Measurements from ENCODE around the gene PPP3R1. TPM values are rescaled to one million over a fixed set of nuclear protein-coding genes. Genes with fewer than 3 reads are reported as not detected.

The PPP3R1 gene
- total and polyA plus RNA-seq, 10 of the 15 experiments (the other 5 are each of a cell fraction or from before 2014, with no cell fraction given): 1.5 to 61.0 (median 15.8) TPM

GRCh38 chr2:68256093-68256450, 3.7 kb upstream of the PPP3R1 start:
- intact Hi-C loops (cut with micrococcal nuclease; ENCODE audit: unreplicated experiment): no loop called here
- no peak for ATAC-seq

GRCh38 chr2:68253219-68254068, 1.1 kb upstream of the PPP3R1 start:
- POLR2A ChIA-PET: interaction anchor here (0.5 to 2.0 kb wide), 6 partner anchors 9 to 191 kb away, joined by 3 to 5 read pairs (median 3); partner anchors contain the start of gene C1D
- intact Hi-C loops (cut with micrococcal nuclease; ENCODE audit: unreplicated experiment): loop anchor here (5.0 kb wide), 2 partner anchors 114 to 189 kb away; partner anchors contain the start of gene PLEK
- no peaks in the 10 kb centered on the region for H3K36me3 ChIP-seq (ENCODE audit: control insufficient read depth in 2 of 2, insufficient read depth in 2 of 2, low read length in 1 of 2)
- peaks cover 52% of the 10 kb centered on the region for H3K79me2 ChIP-seq (ENCODE audit: control insufficient read depth, insufficient read depth, low read length)
- no peaks in the 10 kb centered on the region for H3K9me3 ChIP-seq (replicated peaks; ENCODE audit: control insufficient read depth, insufficient read depth, low read length)
- SMC1A ChIA-PET (ENCODE audit: uncharacterized antibody, unreplicated experiment): interaction anchor here (0.7 to 3.4 kb wide), 16 partner anchors 9 to 192 kb away, joined by 3 to 13 read pairs (median 3); no protein-coding TSS in a partner anchor
- H4K20me1 ChIP-seq (ENCODE audit: control insufficient read depth, insufficient read depth): peaks cover 1% of the 10 kb centered on the region; the same call in 1 of the 2 replicates
- no TSS peak for BruUV-seq (replicated peaks)
- H2AFZ ChIP-seq (ENCODE audit: control insufficient read depth, low read depth, low read length): peak overlapping the region; percentile 83
- peak overlapping the region; percentile 81 for H3K27ac ChIP-seq (ENCODE audit: control insufficient read depth, insufficient read depth)
- peak overlapping the region; percentile 81 for H3K4me3 ChIP-seq
- H3K9ac ChIP-seq (ENCODE audit: control insufficient read depth, insufficient read depth, low read length): peak overlapping the region; percentile 86
- peak overlapping the region; percentile 66 for H3K4me2 ChIP-seq (ENCODE audit: control insufficient read depth, insufficient read depth)
- no peaks in the 10 kb centered on the region for H3K27me3 ChIP-seq (replicated peaks in 1 of 2; ENCODE audit: control insufficient read depth in 2 of 2, insufficient read depth in 2 of 2, low read length in 1 of 2)
- 2% methylated on average over 14 of the region's 15 CpGs for WGBS (ENCODE audit: insufficient coverage, insufficient replicate concordance, low lambda C conversion rate, missing lambda C conversion rate)
- RAD21 ChIA-PET (ENCODE audit: unreplicated experiment): interaction anchor here (0.7 to 2.3 kb wide), 14 partner anchors 16 to 187 kb away, joined by 3 to 15 read pairs (median 3); no protein-coding TSS in a partner anchor
- in situ Hi-C loops (cut with MboI): no loop called here
- CTCF ChIA-PET: interaction anchor here (0.7 to 4.4 kb wide), 14 partner anchors 9 to 210 kb away, joined by 3 to 14 read pairs (median 3); partner anchors contain the start of gene PNO1
- no peak for ATAC-seq
- no peak for DNase-seq (ENCODE audit: low read depth, low spot score)
- FAIRE-seq: no peak
- H3K4me1 ChIP-seq (ENCODE audit: control insufficient read depth, insufficient read depth, low read length): peaks cover 18% of the 10 kb centered on the region
- TF ChIP-seq MEF2B (IDR thresholded peaks at IDR 0.05; ENCODE audit: partially characterized antibody, poor library complexity, severe bottlenecking): no peak
- no peak for TF ChIP-seq IRF4 (IDR thresholded peaks at IDR 0.05; ENCODE audit: low read depth, low read length)
- no peak for TF ChIP-seq CUX1 (IDR thresholded peaks at IDR 0.05; ENCODE audit: insufficient replicate concordance, low read depth, low read length)
- TF ChIP-seq NFYA (IDR thresholded peaks at IDR 0.05; ENCODE audit: borderline replicate concordance, low read depth, low read length): no peak
- no peak for TF ChIP-seq EZH2 (IDR thresholded peaks at IDR 0.05; ENCODE audit: borderline replicate concordance, control insufficient read depth, low read depth, low read length)
- no peak for TF ChIP-seq NFIC (IDR thresholded peaks at IDR 0.05; ENCODE audit: low read depth, low read length)
- peak; percentile 59; the same call in 1 of the 2 replicates for TF ChIP-seq MTA3 (IDR thresholded peaks at IDR 0.05; ENCODE audit: borderline replicate concordance, low read length)
- TF ChIP-seq CHD1 (IDR thresholded peaks at IDR 0.05; ENCODE audit: low read depth, low read length): no peak
- TF ChIP-seq ESRRA (IDR thresholded peaks at IDR 0.05; ENCODE audit: low read length): no peak

More at GRCh38 chr2:68256093-68256450, 3.7 kb upstream of the PPP3R1 start:
- ChIA-PET RAD21 (ENCODE audit: unreplicated experiment) (interaction anchor here (1.1 kb wide), 1 partner anchor 134 kb away, joined by 3 read pairs; no protein-coding TSS in a partner anchor), SMC1A (ENCODE audit: uncharacterized antibody, unreplicated experiment) (interaction anchor here (0.5 to 1.6 kb wide), 4 partner anchors 58 to 185 kb away, joined by 3 to 5 read pairs (median 4); no protein-coding TSS in a partner anchor), CTCF (interaction anchor here (0.6 to 1.4 kb wide), 5 partner anchors 60 to 134 kb away, joined by 3 read pairs; no protein-coding TSS in a partner anchor), POLR2A (no interaction called here)
- Histone ChIP-seq H3K36me3 (ENCODE audit: control insufficient read depth in 2 of 2, insufficient read depth in 2 of 2, low read length in 1 of 2) (no peaks in the 10 kb centered on the region), H3K4me2 (ENCODE audit: control insufficient read depth, insufficient read depth) (peak overlapping the region; percentile 60), H3K9ac (ENCODE audit: control insufficient read depth, insufficient read depth, low read length) (no peak overlapping the region), H3K79me2 (ENCODE audit: control insufficient read depth, insufficient read depth, low read length) (peaks cover 26% of the 10 kb centered on the region), H2AFZ (ENCODE audit: control insufficient read depth, low read depth, low read length) (no peak overlapping the region), H3K4me3 (0 out of 2 replicates have a peak overlapping the region, but pooled peaks have one; percentile 18), H3K9me3 (replicated peaks; ENCODE audit: control insufficient read depth, insufficient read depth, low read length) (no peaks in the 10 kb centered on the region), H3K4me1 (ENCODE audit: control insufficient read depth, insufficient read depth, low read length) (peaks cover 18% of the 10 kb centered on the region), H3K27ac (ENCODE audit: control insufficient read depth, insufficient read depth) (no peak overlapping the region), H3K27me3 (replicated peaks in 1 of 2; ENCODE audit: control insufficient read depth in 2 of 2, insufficient read depth in 2 of 2, low read length in 1 of 2) (no peaks in the 10 kb centered on the region), H4K20me1 (ENCODE audit: control insufficient read depth, insufficient read depth) (no peaks in the 10 kb centered on the region)
- in situ Hi-C loops (cut with MboI): no loop called here
- no TSS peak for BruUV-seq (replicated peaks)
- no peak for FAIRE-seq
- WGBS (ENCODE audit: insufficient coverage, insufficient replicate concordance, low lambda C conversion rate, missing lambda C conversion rate): 100% methylated on average over 1 of the region's 1 CpG
- DNase-seq (ENCODE audit: low read depth, low spot score): no peak
- no peak for TF ChIP-seq FOXK2 (IDR thresholded peaks at IDR 0.05)

Data from GM12878 (cell line).